GM12878 (cell line): ENCODE results near the gene CHN2. TPM values are rescaled to one million over a fixed set of nuclear protein-coding genes. Genes with fewer than 3 reads are reported as not detected.

Experiments used
- ATAC-seq: fragments of 200-7000 bp; cut with Tn5 transposase; 3 replicates; pipeline ENCODE4 v1.9.1; 2020; ENCODE audit warnings: mild to moderate bottlenecking, moderate library complexity
- BruUV-seq: library from RNA; stranded (reverse); fragments of 400-500 nt; replicated peaks from 2 replicates; lab custom pipeline; 2021; lab: Mats Ljungman, UMichigan
- CTCF ChIA-PET: fragments of 300-600 bp; sonication (Branson Sonifier 250); formaldehyde crosslinking; extraction: SDS; loops from one replicate; lab custom pipeline; 2021; ENCODE audit warnings: inconsistent platforms; lab: Yijun Ruan, JAX
- POLR2A ChIA-PET: fragments of 350-600 bp; formaldehyde crosslinking; extraction: SDS; loops from one replicate; lab custom pipeline; 2021; ENCODE audit warnings: inconsistent platforms; lab: Charles Lee
- RAD21 ChIA-PET: fragments of 300-600 bp; sonication (Branson Sonifier 250); formaldehyde crosslinking; loops from one replicate; lab custom pipeline; 2023; ENCODE audit warnings: antibody characterized with exemption; ENCODE audit not compliant: unreplicated experiment; lab: Charles Lee
- SMC1A ChIA-PET: fragments of 300-600 bp; sonication (Branson Sonifier 250); formaldehyde crosslinking; loops from one replicate; lab custom pipeline; 2023; ENCODE audit not compliant: unreplicated experiment, uncharacterized antibody; lab: Charles Lee
- DNase-seq: peaks from one replicate; pipeline ENCODE4 v3.0.0-alpha.2; 2011; ENCODE audit warnings: low read depth, low spot score
- FAIRE-seq: peaks from 3 replicates; lab custom pipeline; 2011; peaks lifted over from hg19 to GRCh38; lab: Jason Lieb, UNC
- H2AFZ ChIP-seq: 2 replicates; pipeline ENCODE4 v1.6.0; 2011; ENCODE audit warnings: low read depth, low read length, control low read depth; ENCODE audit not compliant: control insufficient read depth
- H3K27ac ChIP-seq: 2 replicates; pipeline ENCODE4 v1.5.1; 2011; ENCODE audit warnings: control low read depth; ENCODE audit not compliant: control insufficient read depth, insufficient read depth
- H3K27me3 ChIP-seq, 2 experiments: replicated peaks in 1 of 2; 2 replicates each; pipeline versions ENCODE4 v1.6.0 to v1.6.1; 2011; ENCODE audit warnings: low read length in 1 of 2; ENCODE audit not compliant: control insufficient read depth in 2 of 2, insufficient read depth in 2 of 2
- H3K36me3 ChIP-seq, 2 experiments: 2 replicates each; pipeline ENCODE4 v1.5.1; 2011; ENCODE audit warnings: low read length in 1 of 2; ENCODE audit not compliant: control insufficient read depth in 2 of 2, insufficient read depth in 2 of 2
- H3K4me1 ChIP-seq: 2 replicates; pipeline ENCODE4 v1.6.1; 2011; ENCODE audit warnings: mild to moderate bottlenecking, low read length, moderate library complexity, mixed read lengths; ENCODE audit not compliant: control insufficient read depth, insufficient read depth
- H3K4me2 ChIP-seq: 2 replicates; pipeline ENCODE4 v1.6.0; 2011; ENCODE audit warnings: control low read depth; ENCODE audit not compliant: control insufficient read depth, insufficient read depth
- H3K4me3 ChIP-seq: fragments of 200-600 bp; sonication (generic); 2 replicates; pipeline ENCODE4 v1.5.1; 2016
- H3K79me2 ChIP-seq: 2 replicates; pipeline ENCODE4 v1.6.0; 2011; ENCODE audit warnings: low read length; ENCODE audit not compliant: control insufficient read depth, insufficient read depth
- H3K9ac ChIP-seq: 2 replicates; pipeline ENCODE4 v1.8.0; 2011; ENCODE audit warnings: low read length, control low read depth, mixed read lengths; ENCODE audit not compliant: control insufficient read depth, insufficient read depth
- H3K9me3 ChIP-seq: replicated peaks from 3 replicates; pipeline ENCODE4 v1.5.1; 2011; ENCODE audit warnings: mild to moderate bottlenecking, low read length; ENCODE audit not compliant: control insufficient read depth, insufficient read depth
- H4K20me1 ChIP-seq: 2 replicates; pipeline ENCODE4 v1.6.0; 2011; ENCODE audit not compliant: control insufficient read depth, insufficient read depth
- BHLHE40 ChIP-seq, 2 experiments: fragments of 450-650 bp in 1 of 2; IDR thresholded peaks; 2 replicates each; pipeline ENCODE4 v1.6.1; 2011 to 2017; ENCODE audit warnings: low read depth in 2 of 2, borderline replicate concordance in 1 of 2, improper control_type of control experiment in 1 of 2, low read length in 1 of 2, mild to moderate bottlenecking in 1 of 2
- BMI1 ChIP-seq: fragments of 450-650 bp; IDR thresholded peaks from 2 replicates; pipeline ENCODE4 v1.6.1; 2016; ENCODE audit warnings: mild to moderate bottlenecking, moderate library complexity, borderline replicate concordance
- KAT2A ChIP-seq: conservative IDR thresholded peaks from 2 replicates; pipeline ENCODE4 v1.6.1; 2011; ENCODE audit warnings: low read depth, low read length; ENCODE audit not compliant: control insufficient read depth
- PKNOX1 ChIP-seq: fragments of 450-650 bp; IDR thresholded peaks from 2 replicates; pipeline ENCODE4 v1.6.1; 2016; ENCODE audit warnings: mild to moderate bottlenecking
- SIN3A ChIP-seq: IDR thresholded peaks from 2 replicates; pipeline ENCODE4 v1.6.1; 2012; ENCODE audit warnings: low read depth, low read length, improper control_type of control experiment
- WGBS: methylation state at CpG from one replicate; pipeline ENCODE4 v1.1.6; 2016; ENCODE audit warnings: low lambda C conversion rate; ENCODE audit not compliant: insufficient replicate concordance, insufficient coverage; ENCODE audit errors: missing lambda C conversion rate; 5-methylcytosine and 5-hydroxymethylcytosine counted together
- in situ Hi-C: fragments of 300-500 bp; cut with MboI; formaldehyde crosslinking; loops from 9 replicates; pipeline ENCODE4 v1.14.3; 2018; ENCODE audit warnings: mixed read lengths
- intact Hi-C: fragments of 100-400 bp; cut with micrococcal nuclease; formaldehyde crosslinking; loops from one replicate; pipeline ENCODE4 v1.14.2; 2022; ENCODE audit not compliant: unreplicated experiment
- polyA plus RNA-seq, 11 experiments: library from polyadenylated mRNA; depleted of rRNA in 4 of 11; unstranded in 6 of 11; stranded (reverse) in 5 of 11; fragments of >200 nt; fragmentation: Nextera tagmentation in 4 of 11; fragmentation: Illumina TruSeq in 1 of 11; extraction: Ambion mirVana in 4 of 11; extraction: Trizol in 1 of 11; gene quantifications; 1 replicate in 1 of 11; 2 replicates in 10 of 11; pipeline versions ENCODE4 v1.2.1 to v1.2.3, GENCODE V29; 2011 to 2016; ENCODE audit warnings: inconsistent platforms in 2 of 11, missing spikeins in 2 of 11, low read depth in 1 of 11
- total RNA-seq, 4 experiments: library from RNA; depleted of rRNA in 3 of 4; stranded (reverse); fragments of >200 nt in 3 of 4; fragmentation: Illumina TruSeq in 1 of 4; extraction: Trizol in 1 of 4; gene quantifications; 2 replicates each; pipeline versions ENCODE4 v1.2.1 to v1.2.3, GENCODE V29; 2013 to 2021
- TF ChIP-seq, protein P1 (sequence below): fragments of 450-650 bp; IDR thresholded peaks from 2 replicates; pipeline ENCODE4 v1.6.1; 2014; ENCODE audit warnings: mild to moderate bottlenecking
- TF ChIP-seq, protein P2 (sequence below), 3 experiments: IDR thresholded peaks in 2 of 3; conservative IDR thresholded peaks in 1 of 3; 2 replicates each; pipeline ENCODE4 v1.5.1; 2011; ENCODE audit warnings: low read depth in 3 of 3, low read length in 3 of 3, mild to moderate bottlenecking in 3 of 3, control low read depth in 2 of 3, moderate library complexity in 2 of 3, inconsistent platforms in 1 of 3, mixed read lengths in 1 of 3; ENCODE audit not compliant: control insufficient read depth in 2 of 3, insufficient read depth in 1 of 3; ENCODE audit errors: extremely low read depth in 1 of 3
- TF ChIP-seq, protein P3 (sequence below): IDR thresholded peaks from 2 replicates; pipeline ENCODE4 v1.6.1; 2011; ENCODE audit warnings: borderline replicate concordance, low read depth, mild to moderate bottlenecking, moderate library complexity, low read length; ENCODE audit not compliant: insufficient read depth, poor library complexity, severe bottlenecking

The CHN2 gene
- total and polyA plus RNA-seq, 10 of the 15 experiments (the other 5 are each of a cell fraction or from before 2014, with no cell fraction given): 0.11 to 3.8 (median 0.37) TPM; not detected in 2

DNA sequence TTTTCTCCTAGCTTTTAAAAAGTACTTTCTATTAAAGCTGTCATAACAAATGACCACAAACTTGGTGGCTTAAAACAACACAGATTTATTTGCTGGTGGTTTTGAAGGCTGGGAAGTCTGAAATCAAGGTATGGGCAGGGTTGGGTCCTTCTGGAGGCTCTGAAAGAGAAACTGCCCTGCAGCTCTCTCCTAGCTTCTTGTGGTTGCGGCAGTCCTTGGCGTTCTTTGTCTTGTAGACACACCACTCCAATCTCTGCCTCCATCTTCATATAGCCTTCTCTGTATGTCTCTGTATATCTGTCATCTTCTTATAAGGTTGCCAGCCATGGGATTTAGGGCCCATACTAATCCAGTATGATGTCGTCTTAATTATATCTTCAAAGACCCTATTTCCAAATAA lies 289.7 kb downstream of the CHN2 start:
- TF ChIP-seq, protein P1, sequence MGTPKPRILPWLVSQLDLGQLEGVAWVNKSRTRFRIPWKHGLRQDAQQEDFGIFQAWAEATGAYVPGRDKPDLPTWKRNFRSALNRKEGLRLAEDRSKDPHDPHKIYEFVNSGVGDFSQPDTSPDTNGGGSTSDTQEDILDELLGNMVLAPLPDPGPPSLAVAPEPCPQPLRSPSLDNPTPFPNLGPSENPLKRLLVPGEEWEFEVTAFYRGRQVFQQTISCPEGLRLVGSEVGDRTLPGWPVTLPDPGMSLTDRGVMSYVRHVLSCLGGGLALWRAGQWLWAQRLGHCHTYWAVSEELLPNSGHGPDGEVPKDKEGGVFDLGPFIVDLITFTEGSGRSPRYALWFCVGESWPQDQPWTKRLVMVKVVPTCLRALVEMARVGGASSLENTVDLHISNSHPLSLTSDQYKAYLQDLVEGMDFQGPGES: no peak
- TF ChIP-seq BHLHE40 (IDR thresholded peaks at IDR 0.05; ENCODE audit: borderline replicate concordance in 1 of 2, low read depth in 2 of 2, low read length in 1 of 2): no peak
- no peak for TF ChIP-seq SIN3A
- TF ChIP-seq, protein P2, sequence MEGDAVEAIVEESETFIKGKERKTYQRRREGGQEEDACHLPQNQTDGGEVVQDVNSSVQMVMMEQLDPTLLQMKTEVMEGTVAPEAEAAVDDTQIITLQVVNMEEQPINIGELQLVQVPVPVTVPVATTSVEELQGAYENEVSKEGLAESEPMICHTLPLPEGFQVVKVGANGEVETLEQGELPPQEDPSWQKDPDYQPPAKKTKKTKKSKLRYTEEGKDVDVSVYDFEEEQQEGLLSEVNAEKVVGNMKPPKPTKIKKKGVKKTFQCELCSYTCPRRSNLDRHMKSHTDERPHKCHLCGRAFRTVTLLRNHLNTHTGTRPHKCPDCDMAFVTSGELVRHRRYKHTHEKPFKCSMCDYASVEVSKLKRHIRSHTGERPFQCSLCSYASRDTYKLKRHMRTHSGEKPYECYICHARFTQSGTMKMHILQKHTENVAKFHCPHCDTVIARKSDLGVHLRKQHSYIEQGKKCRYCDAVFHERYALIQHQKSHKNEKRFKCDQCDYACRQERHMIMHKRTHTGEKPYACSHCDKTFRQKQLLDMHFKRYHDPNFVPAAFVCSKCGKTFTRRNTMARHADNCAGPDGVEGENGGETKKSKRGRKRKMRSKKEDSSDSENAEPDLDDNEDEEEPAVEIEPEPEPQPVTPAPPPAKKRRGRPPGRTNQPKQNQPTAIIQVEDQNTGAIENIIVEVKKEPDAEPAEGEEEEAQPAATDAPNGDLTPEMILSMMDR (IDR thresholded peaks at IDR 0.05 in 2 of 3, conservative IDR thresholded peaks at IDR 0.05 in 1 of 3; ENCODE audit: control insufficient read depth in 2 of 3, extremely low read depth in 1 of 3, insufficient read depth in 1 of 3, low read depth in 3 of 3, low read length in 3 of 3): no peak
- TF ChIP-seq KAT2A: no peak
- no peak for TF ChIP-seq BMI1
- TF ChIP-seq, protein P3, sequence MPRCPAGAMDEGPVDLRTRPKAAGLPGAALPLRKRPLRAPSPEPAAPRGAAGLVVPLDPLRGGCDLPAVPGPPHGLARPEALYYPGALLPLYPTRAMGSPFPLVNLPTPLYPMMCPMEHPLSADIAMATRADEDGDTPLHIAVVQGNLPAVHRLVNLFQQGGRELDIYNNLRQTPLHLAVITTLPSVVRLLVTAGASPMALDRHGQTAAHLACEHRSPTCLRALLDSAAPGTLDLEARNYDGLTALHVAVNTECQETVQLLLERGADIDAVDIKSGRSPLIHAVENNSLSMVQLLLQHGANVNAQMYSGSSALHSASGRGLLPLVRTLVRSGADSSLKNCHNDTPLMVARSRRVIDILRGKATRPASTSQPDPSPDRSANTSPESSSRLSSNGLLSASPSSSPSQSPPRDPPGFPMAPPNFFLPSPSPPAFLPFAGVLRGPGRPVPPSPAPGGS: no peak
- TF ChIP-seq PKNOX1: no peak
- Histone ChIP-seq H3K9ac (no peak overlapping the region), H3K27me3 (no peaks in the 10 kb centered on the region; a peak in 1 of 4 replicates), H3K36me3 (no peaks in the 10 kb centered on the region), H3K4me2 (no peak overlapping the region), H3K27ac (no peak overlapping the region), H3K4me3 (no peak overlapping the region), H3K9me3 (no peaks in the 10 kb centered on the region), H3K4me1 (no peaks in the 10 kb centered on the region), H3K79me2 (no peaks in the 10 kb centered on the region), H4K20me1 (no peaks in the 10 kb centered on the region), H2AFZ (no peak overlapping the region)
- intact Hi-C loops: no loop called here
- ChIA-PET RAD21 (no interaction called here), SMC1A (no interaction called here), CTCF (no interaction called here), POLR2A (no interaction called here)
- 52% methylated on average over 3 of the region's 3 CpGs for WGBS
- in situ Hi-C loops: no loop called here
- BruUV-seq: no TSS peak
- FAIRE-seq: no peak
- no peak for DNase-seq
- ATAC-seq: no peak
